GM23248 (cell line): Measurements from ENCODE around the gene SLC44A2. TPM values are rescaled to one million over a fixed set of nuclear protein-coding genes. Genes with fewer than 3 reads are reported as not detected.

Experiments
- DNase-seq: peaks from one replicate; pipeline ENCODE4 v3.0.0-alpha.2; 2015
- H2AFZ ChIP-seq: fragments of 200-600 bp; sonication (generic); 2 replicates; pipeline ENCODE4 v1.6.1; 2016; ENCODE audit warnings: antibody characterized with exemption
- H3F3A ChIP-seq: fragments of 200-600 bp; sonication (generic); 2 replicates; pipeline ENCODE4 v1.6.1; 2016; ENCODE audit warnings: mild to moderate bottlenecking, antibody characterized with exemption, mixed run types; ENCODE audit not compliant: insufficient read depth
- H3K27ac ChIP-seq: fragments of 200-600 bp; sonication (generic); 2 replicates; pipeline ENCODE4 v1.5.1; 2016; ENCODE audit warnings: mild to moderate bottlenecking
- H3K27me3 ChIP-seq: fragments of 200-600 bp; sonication (generic); replicated peaks from 2 replicates; pipeline ENCODE4 v1.6.1; 2016; ENCODE audit warnings: mild to moderate bottlenecking; ENCODE audit not compliant: insufficient read depth
- H3K36me3 ChIP-seq: fragments of 200-600 bp; sonication (generic); 2 replicates; pipeline ENCODE4 v1.6.1; 2016; ENCODE audit warnings: low read depth, mild to moderate bottlenecking
- H3K4me1 ChIP-seq: fragments of 200-600 bp; sonication (generic); 2 replicates; pipeline ENCODE4 v1.6.1; 2016; ENCODE audit warnings: mild to moderate bottlenecking; ENCODE audit not compliant: insufficient read depth
- H3K4me2 ChIP-seq: fragments of 200-600 bp; sonication (generic); one replicate; pipeline ENCODE4 v1.6.1; 2016; ENCODE audit warnings: mild to moderate bottlenecking; ENCODE audit not compliant: unreplicated experiment
- H3K4me3 ChIP-seq: fragments of 200-600 bp; sonication (generic); 2 replicates; pipeline ENCODE4 v1.5.1; 2016; ENCODE audit warnings: mild to moderate bottlenecking
- H3K79me2 ChIP-seq: fragments of 200-600 bp; sonication (generic); 2 replicates; pipeline ENCODE4 v1.6.1; 2016; ENCODE audit warnings: mild to moderate bottlenecking; ENCODE audit not compliant: insufficient read depth
- H3K9ac ChIP-seq: fragments of 200-600 bp; sonication (generic); 2 replicates; pipeline ENCODE4 v1.6.1; 2016; ENCODE audit warnings: mild to moderate bottlenecking
- H3K9me2 ChIP-seq: fragments of 200-600 bp; sonication (generic); 2 replicates; pipeline ENCODE4 v1.6.1; 2016; ENCODE audit warnings: mixed run types, mild to moderate bottlenecking, moderate library complexity; ENCODE audit not compliant: insufficient read depth
- H3K9me3 ChIP-seq: fragments of 200-600 bp; sonication (generic); one replicate; pipeline ENCODE4 v1.6.1; 2017; ENCODE audit warnings: low read depth
- H4K20me1 ChIP-seq: fragments of 200-600 bp; sonication (generic); 2 replicates; pipeline ENCODE4 v1.6.0; 2016; ENCODE audit not compliant: insufficient read depth
- EZH2 ChIP-seq: fragments of 200-600 bp; sonication (generic); IDR thresholded peaks from 2 replicates; pipeline ENCODE4 v1.6.1; 2018; ENCODE audit warnings: antibody characterized with exemption, mild to moderate bottlenecking; ENCODE audit not compliant: insufficient read depth, poor library complexity, severe bottlenecking
- EZH2phosphoT487 ChIP-seq: fragments of 200-600 bp; sonication (generic); IDR thresholded peaks from 2 replicates; pipeline ENCODE4 v1.6.1; 2018; ENCODE audit warnings: antibody characterized with exemption, moderate library complexity, mild to moderate bottlenecking, low read depth; ENCODE audit not compliant: insufficient read depth
- WGBS, 2 experiments: methylation state at CpG; one replicate each; pipeline ENCODE4 v1.1.6; 2015 to 2017; ENCODE audit warnings: low lambda C conversion rate in 2 of 2, low coverage in 1 of 2; ENCODE audit errors: missing lambda C conversion rate in 2 of 2; 5-methylcytosine and 5-hydroxymethylcytosine counted together
- in situ Hi-C: fragments of 300-500 bp; cut with MboI; formaldehyde crosslinking; loops from 2 replicates; pipeline ENCODE4 v1.15.0; 2020
- polyA plus RNA-seq: library from polyadenylated mRNA; unstranded; fragments of >200 nt; fragmentation: Nextera tagmentation; extraction: Ambion mirVana; gene quantifications from 2 replicates; pipeline ENCODE4 v1.2.1, GENCODE V29; 2016
- total RNA-seq: library from RNA; depleted of rRNA; stranded (reverse); fragments of >200 nt; shearing (Covaris generic); gene quantifications from 2 replicates; pipeline ENCODE4 v1.2.3, GENCODE V29; 2014; rRNA removed

The SLC44A2 gene
- total RNA-seq (17.4 and 41.1 TPM in 2 replicates), polyA plus RNA-seq (44.5 and 48.6 TPM in 2 replicates)

- in situ Hi-C loops = no loop called here
- H3K4me2 ChIP-seq = peak within 1 kb of the TSS; percentile 79
- peak; percentile 86 for DNase-seq
- TF ChIP-seq EZH2phosphoT487 = no peak
- no peak for TF ChIP-seq EZH2
- no peaks in the 10 kb centered on the region for H3F3A ChIP-seq
- H3K9me2 ChIP-seq = no peaks in the 10 kb centered on the region
- no peaks in the 10 kb centered on the region for H4K20me1 ChIP-seq
- H3K27ac ChIP-seq = no peak within 1 kb of the TSS
- no peaks in the 10 kb centered on the region for H3K79me2 ChIP-seq
- no peaks in the 10 kb centered on the region for H3K9me3 ChIP-seq
- H2AFZ ChIP-seq = peak within 1 kb of the TSS; percentile 71
- H3K9ac ChIP-seq = peak within 1 kb of the TSS; percentile 73
- 1 to 3% methylated on average over 13 to 48 of the region's 53 CpGs for WGBS, 2 experiments
- H3K4me1 ChIP-seq = no peaks in the 10 kb centered on the region
- peak within 1 kb of the TSS; percentile 69 for H3K4me3 ChIP-seq
- no peaks in the 10 kb centered on the region for H3K36me3 ChIP-seq
- no peaks in the 10 kb centered on the region for H3K27me3 ChIP-seq
These were observed at the start of gene SLC44A2 for GRCh38 chr19:10625003-10625761. SLC44A2 (plus strand) TSS chr19:10625553; CDS start chr19:10625634, 81 bp downstream.

GRCh38 chr19:10577951-10578350, 47.4 kb upstream of the SLC44A2 start:
- Histone ChIP-seq H3K9me2 (no peaks in the 10 kb centered on the region), H3K4me2 (no peak overlapping the region), H3K4me1 (peaks cover 3% of the 10 kb centered on the region; the same call in 1 of the 2 replicates), H3K27me3 (no peaks in the 10 kb centered on the region), H3K4me3 (no peak overlapping the region), H4K20me1 (no peaks in the 10 kb centered on the region), H3K9me3 (no peaks in the 10 kb centered on the region), H3K9ac (no peak overlapping the region), H3K27ac (no peak overlapping the region), H3F3A (no peaks in the 10 kb centered on the region), H3K36me3 (no peaks in the 10 kb centered on the region), H3K79me2 (no peaks in the 10 kb centered on the region), H2AFZ (no peak overlapping the region)
- in situ Hi-C loops = no loop called here
- TF ChIP-seq EZH2phosphoT487 (no peak), EZH2 (no peak)
- no peak for DNase-seq
- 45 to 50% methylated on average over 5 to 6 of the region's 6 CpGs for WGBS, 2 experiments

GRCh38 chr19:10580979-10581631, 44.2 kb upstream of the SLC44A2 start:
- Histone ChIP-seq H3K9me3 (no peaks in the 10 kb centered on the region), H3K36me3 (no peaks in the 10 kb centered on the region), H3K9me2 (no peaks in the 10 kb centered on the region), H3F3A (no peaks in the 10 kb centered on the region), H3K4me3 (peak overlapping the region; percentile 51; the same call in 1 of the 2 replicates), H3K27ac (no peak overlapping the region), H3K27me3 (no peaks in the 10 kb centered on the region), H3K79me2 (no peaks in the 10 kb centered on the region), H3K9ac (no peak overlapping the region), H4K20me1 (no peaks in the 10 kb centered on the region), H3K4me1 (peaks cover 3% of the 10 kb centered on the region; the same call in 1 of the 2 replicates), H2AFZ (peak overlapping the region; percentile 78), H3K4me2 (peak overlapping the region; percentile 81)
- 11 to 12% methylated on average over 30 to 31 of the region's 31 CpGs for WGBS, 2 experiments
- TF ChIP-seq EZH2phosphoT487 (no peak), EZH2 (no peak)
- in situ Hi-C loops = loop anchor here (5.0 kb wide), 1 partner anchor 61 kb away; no protein-coding TSS in a partner anchor
- peak; percentile 98 for DNase-seq

DNA sequence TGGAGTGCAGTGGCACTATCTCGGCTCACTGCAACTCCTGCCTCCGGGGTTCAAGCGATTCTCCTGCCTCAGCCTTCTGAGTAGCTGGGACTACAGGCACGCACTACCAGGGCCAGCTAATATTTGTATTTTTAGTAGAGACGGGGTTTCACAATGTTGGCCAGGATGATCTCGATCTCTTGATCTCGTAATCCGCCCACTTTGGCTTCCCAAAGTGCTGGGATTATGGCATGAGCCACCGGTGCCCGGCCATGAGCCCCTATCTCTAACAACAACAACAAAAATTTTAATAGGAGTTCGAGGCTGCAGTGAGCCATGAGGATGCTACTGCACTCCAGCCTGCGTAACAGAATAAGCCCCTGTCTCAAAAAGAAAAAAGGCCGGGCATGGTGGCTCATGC, 43.3 kb upstream of the SLC44A2 start:
- Histone ChIP-seq H3K4me3 (no peak overlapping the region), H3K4me2 (no peak overlapping the region), H3K79me2 (no peaks in the 10 kb centered on the region), H3F3A (no peaks in the 10 kb centered on the region), H3K27me3 (no peaks in the 10 kb centered on the region), H3K9me2 (no peaks in the 10 kb centered on the region), H2AFZ (no peak overlapping the region), H3K36me3 (no peaks in the 10 kb centered on the region), H4K20me1 (no peaks in the 10 kb centered on the region), H3K4me1 (peaks cover 3% of the 10 kb centered on the region; the same call in 1 of the 2 replicates), H3K27ac (no peak overlapping the region), H3K9me3 (no peaks in the 10 kb centered on the region), H3K9ac (no peak overlapping the region)
- 66 to 71% methylated on average over 13 of the region's 13 CpGs for WGBS, 2 experiments
- TF ChIP-seq EZH2 (no peak), EZH2phosphoT487 (no peak)
- in situ Hi-C loops = loop anchor here (5.0 kb wide), 1 partner anchor 60 kb away; no protein-coding TSS in a partner anchor
- DNase-seq = no peak
